ENCODE results near the gene AGRN.
"Not testable (repeated sequence)": the region's sequence is repeated elsewhere in the genome, so short reads cannot be mapped to it uniquely, and the experiment has no call there.

AGRN gene

GRCh38 chr1:981955-982558 is 37.9 kb upstream of the AGRN start, which contains the start of gene PERM1:
Gene PERM1 (minus strand): TSS chr1:982093. CDS start chr1:981029, 1,064 bp downstream.
- no peak for DNase-seq (ENCODE audit: low read depth)

DNA sequence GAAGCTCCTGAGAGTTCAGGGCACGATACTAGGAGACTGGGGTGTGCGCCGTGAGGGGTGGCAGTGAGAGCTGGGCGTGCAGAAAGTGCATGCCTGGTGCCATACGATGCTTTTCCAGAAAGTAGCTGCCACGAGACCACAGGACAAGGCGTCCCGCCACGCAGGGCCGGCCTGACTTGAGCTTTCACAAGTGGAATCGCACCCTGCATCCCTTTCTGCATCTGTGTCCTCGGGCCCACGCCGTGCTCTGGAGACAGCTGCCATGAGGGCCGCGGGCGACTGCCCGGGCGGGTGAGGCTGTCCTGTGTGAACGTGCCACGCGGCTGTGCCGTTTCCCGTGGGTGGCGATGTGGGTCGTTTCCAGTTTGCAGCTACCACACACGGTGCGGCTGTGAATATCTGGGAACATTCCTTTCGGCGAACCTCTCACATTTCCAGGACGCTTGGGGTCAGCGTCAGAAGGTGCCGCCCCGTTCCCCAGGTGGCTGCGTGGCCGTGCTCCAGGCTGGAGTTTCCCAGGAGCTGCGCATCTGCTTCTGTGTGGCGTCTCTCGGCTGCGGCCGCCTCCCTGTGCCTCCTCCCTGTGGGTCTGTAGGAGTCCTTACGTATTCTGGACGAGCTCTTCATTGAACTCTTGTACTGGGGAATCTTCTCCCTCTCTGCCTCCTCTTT is 37.0 kb upstream of the AGRN start:
- no peak for DNase-seq (ENCODE audit: low read depth)

DNA sequence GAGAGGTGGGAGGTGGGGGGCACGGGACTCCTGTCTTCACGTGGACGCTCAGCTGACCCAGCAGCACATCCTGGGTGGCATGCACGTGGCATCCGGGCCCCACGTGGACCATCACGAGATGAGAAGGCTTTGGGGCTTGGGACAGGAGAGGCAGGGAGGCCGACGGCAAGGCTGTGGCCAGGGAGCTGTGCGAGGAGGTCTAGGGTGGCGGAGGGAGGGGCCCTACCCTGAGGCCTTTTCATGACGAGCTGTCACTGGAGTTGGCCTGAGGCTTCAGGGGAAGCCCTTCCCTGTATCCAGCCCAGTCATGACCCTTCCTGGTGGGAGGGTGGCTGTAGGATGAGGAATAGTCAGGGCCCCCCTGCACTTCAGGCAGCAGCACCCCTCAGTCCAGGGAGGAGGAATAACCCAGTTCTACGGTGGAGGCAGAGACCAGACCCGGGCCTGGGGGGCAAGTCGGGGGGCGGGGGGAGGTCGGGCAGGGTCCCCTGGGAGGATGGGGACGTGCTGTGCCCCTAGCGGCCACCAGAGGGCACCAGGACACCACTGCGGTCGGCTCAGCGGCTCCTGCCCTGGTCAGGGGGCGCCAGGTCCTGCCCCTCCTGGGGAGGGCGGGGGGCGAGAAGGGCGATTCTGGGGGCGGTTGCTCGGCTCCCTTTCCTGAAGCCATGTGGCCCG is 36.0 kb upstream of the AGRN start:
- DNase-seq (ENCODE audit: low read depth): no peak

DNA sequence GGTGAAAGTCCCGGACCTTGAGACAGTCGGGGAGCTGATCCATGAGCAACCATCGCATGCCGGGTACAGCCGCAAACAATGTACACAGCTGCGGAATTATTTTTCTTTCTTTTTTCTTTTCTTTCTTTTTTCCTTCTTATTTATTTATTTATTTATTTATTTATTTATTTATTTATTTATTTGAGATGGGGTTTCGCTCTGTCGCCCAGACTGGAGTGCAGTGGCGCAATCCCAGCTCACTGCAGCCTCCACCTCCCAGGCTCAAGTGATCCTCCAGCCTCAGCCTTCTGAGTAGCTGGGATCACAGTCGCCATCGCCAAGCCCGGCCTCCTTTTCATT is 35.5 kb upstream of the AGRN start:
- no peak for DNase-seq (ENCODE audit: low read depth)

DNA sequence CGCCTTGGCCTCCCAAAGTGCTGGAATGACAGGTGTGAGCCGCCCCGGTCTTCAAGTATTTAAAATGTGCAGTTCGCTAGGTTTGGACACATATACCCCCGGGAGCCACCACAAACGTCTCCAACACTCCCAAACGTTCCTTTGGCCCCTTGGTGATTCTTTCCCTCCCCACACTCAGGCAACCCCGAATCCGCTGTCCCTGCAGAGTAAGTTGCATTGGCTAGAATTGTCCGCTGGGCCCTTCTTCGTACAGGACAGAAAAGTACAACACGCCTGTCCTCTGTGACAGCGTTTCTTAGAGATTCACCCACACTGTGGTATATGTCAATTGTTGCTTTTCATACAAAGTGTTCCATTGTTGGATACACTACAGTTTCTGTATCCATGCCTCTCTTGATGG is 34.8 kb upstream of the AGRN start:
- no peak for DNase-seq (ENCODE audit: low read depth)

DNA sequence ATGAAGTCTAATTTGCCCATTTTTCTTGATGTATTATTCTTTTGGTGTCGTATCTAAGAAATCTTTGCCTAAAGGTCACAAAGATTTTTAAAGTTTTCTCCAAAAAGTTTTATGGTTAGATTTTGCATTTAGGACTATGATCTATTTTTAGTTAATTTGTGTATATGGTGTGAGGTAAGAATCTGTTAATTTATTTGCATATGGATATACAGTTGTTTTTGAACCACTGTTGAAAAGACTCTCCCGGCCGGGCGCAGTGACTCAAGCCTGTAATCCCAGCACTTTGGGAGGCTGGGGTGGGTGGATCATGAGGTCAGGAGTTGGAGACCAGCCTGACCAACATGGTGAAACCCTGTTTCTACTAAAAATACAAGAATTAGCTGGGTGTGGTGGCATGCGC is 31.9 kb upstream of the AGRN start:
- not testable (repeated sequence) for DNase-seq (ENCODE audit: low read depth)

- DNase-seq (ENCODE audit: low read depth): not testable (repeated sequence)
These were observed 28.6 kb upstream of the AGRN start for GRCh38 chr1:991275-991674.

GRCh38 chr1:991895-992294 is 28.0 kb upstream of the AGRN start:
- DNase-seq (ENCODE audit: low read depth): no peak

GRCh38 chr1:992362-992761 is 27.6 kb upstream of the AGRN start:
- no peak for DNase-seq (ENCODE audit: low read depth)

GRCh38 chr1:993379-993995 is 26.4 kb upstream of the AGRN start:
- DNase-seq (ENCODE audit: low read depth): no peak

DNA sequence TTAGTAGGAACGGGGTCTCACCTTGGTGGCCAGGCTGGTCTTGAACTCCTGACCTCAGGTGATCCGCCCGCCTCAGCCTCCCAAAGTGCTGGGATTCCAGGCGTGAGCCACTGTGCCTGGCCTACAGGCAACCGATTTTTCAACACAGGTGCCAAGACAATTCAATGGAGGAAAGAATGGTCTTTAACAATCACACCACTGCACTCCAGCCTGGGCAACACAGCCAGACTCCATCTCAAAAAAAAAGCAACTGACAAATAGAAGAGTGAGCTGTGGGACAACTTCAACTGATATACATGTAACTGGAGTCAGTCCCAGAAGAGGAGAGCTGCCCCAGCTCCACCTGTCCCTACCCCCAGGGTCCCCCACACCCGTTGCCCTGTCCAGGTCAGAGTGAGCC is 25.4 kb upstream of the AGRN start:
- DNase-seq (ENCODE audit: low read depth): not testable (repeated sequence)

DNA sequence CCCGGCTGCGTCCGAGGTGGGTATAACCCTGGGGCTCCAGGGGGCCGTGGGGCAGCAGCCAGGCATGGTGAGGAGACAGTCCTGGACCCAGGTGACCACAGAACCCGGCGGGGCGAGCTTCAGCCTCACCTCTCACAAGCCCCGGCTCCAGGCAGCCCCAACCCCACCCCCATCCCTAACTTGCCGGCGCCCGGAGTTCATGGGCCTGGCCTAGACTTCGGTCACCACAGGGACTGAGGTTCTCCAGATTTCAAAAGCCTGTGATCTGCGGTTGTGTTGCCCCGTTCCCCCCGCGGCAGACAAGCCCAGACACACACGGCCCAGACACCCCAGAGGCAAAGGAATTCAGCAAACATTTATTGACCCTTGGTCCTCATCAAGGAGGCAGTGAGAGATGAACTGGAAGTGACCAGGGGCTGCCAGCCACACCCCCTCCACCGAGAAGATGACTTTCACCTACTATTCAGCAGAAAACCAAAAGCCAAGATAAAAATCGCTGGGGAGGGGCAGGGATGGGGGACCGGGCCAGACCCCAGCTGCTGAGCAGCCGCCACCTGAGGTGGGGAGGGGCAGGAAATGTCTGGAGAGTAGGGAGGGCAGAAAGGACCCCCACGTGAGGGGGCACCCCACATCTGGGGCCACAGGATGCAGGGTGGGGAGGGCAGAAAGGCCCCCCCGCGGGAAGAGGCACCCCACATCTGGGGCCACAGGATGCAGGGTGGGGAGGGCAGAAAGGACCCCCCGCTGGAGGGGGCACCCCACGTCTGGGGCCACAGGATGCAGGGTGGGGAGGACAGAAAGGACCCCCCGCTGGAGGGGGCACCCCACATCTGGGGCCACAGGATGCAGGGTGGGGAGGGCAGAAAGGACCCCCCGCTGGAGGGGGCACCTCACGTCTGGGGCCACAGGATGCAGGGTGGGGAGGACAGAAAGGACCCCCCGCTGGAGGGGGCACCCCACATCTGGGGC is 24.0 kb upstream of the AGRN start:
- DNase-seq (ENCODE audit: low read depth): no peak

GRCh38 chr1:996851-997712 is 22.8 kb upstream of the AGRN start:
- DNase-seq (ENCODE audit: low read depth): no peak

DNA sequence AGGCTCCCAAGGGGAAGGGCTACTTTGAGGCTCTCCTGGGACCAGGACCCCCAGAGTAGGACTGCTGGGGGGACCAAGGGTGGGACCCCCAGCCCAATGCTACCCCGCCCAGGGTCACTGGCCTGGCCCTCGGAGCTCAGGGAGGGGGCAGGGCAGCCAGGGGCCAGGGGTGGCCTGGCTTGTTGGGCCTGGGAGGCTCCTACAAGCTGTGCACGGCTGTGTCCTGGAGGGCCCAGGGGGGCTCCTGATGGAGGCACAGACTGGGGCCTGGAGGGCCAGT is 22.3 kb upstream of the AGRN start:
- no peak for DNase-seq (ENCODE audit: low read depth)

GRCh38 chr1:997993-998744 is 21.8 kb upstream of the AGRN start:
- no peak for DNase-seq (ENCODE audit: low read depth)

DNA sequence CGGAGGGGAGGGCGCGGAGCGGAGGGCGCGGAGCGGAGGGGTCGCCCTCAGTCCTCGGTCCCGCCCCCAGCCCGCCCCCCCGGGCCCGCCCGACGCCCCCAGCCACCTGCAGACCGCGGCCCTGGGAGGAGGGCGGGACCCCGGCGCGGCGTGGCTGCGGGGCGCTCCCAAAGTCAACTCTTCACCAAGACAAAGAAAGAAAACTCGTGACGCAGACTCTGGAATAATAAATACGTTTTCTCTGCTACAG is 21.2 kb upstream of the AGRN start:
- DNase-seq (ENCODE audit: low read depth): no peak

DNA sequence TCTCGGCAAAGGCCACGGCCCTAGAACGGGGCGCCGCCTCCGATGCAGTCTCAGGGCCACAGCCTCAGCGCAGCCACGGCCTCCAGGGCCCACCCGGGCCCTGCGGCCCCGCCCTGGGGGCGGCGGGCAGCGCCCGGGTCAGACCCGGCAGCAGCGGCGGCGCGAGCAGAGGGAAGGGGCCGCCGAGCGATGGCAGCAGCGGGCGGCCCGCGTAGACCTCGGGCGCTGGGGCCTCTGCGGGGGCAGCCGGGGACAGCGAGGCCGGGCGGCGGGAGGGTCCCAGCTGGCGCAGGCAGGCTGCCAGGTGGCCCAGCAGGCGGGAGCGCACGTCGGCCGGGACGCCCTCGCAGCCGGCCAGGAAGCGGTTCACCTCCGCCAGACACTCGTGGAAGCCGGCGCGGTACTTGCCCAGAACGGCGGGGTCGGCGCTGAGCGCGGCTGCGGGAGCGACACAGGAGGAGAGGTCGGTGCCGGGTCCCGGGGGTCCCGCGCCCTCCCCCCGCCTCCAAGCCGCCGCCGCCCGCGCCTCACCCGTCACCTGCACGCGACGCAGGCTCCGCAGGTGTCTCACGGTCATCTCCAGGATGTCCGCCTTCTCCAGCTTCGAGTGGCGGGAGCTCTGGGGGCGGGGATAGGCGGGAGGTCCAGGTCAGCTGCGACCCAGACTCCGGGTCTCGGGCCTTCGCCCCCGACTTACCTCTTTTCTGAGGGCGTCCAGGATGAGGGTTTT is 20.8 kb upstream of the AGRN start:
- no peak for DNase-seq (ENCODE audit: low read depth)

DNA sequence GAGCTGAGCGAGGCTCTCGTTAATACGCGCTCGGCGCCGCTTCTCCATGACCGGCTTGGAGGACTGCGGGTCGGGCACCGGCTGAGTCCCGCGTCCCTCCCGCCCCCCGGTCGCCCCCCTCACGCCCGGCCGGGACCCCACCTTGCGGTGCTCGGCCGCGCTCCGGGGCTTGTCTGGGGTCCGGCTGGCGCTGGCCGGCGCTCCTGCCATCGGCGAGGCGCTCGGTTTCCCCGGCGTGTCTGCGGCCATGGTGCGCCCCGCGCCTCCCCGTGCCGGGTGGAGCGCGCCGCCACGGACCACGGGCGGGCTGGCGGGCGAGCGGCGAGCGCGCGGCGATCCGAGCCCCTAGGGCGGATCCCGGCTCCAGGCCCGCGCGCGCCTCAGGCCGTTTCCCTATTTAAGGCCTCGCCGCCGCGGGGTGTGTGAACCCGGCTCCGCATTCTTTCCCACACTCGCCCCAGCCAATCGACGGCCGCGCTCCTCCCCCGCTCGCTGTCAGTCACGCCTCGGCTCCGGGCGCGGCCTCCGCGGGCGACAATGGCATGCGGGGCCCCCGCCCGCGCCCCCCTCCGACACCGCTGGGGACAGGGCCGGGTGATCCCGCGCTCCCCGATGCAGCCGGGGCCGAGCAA is 20.1 kb upstream of the AGRN start, which contains the start of gene HES4:
Gene HES4, minus strand, starts transcription at position 373 of the 632 bp plus-strand sequence. Its CDS starts 124 bp downstream, at position 249.
- no peak for DNase-seq (ENCODE audit: low read depth)

DNA sequence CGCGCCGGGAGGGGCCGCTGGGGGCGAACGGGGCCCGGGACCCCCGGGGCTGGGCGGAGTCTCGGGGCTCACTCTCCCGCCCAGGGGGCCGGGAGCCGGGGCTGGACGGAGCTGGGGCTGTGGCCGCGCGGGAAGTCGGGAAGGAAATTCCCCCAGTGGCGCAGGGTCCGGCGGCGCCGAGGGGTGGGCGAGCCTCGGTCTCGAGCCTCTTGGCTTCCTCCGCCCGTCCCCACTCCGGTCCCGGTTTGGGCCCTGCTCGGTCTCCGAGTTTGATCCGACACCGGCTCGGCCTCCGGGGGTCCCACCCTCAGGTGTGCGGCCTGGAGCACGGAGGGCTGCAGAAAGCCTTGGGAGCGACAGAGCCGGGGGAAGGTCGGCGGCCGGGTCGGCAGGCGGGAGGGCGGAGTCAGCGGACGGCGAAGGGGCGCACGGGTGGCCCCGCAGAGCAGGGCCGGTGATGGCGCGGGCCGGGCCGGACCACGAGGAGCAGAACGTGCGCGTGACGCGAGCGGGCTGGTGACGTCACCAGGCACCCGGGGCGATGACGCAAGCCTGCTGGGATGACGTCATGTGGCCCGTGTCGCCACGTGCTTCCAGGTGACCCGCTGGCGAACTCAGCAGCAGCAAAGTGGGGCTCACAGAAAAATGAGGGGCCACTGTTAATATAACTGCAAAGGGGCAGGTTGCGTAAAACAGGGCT is 19.4 kb upstream of the AGRN start:
- no peak for DNase-seq (ENCODE audit: low read depth)
